HL-60/S4 treated with phorbol 12-myristate 13-acetate at 8.2 ng/mL for 4 days and 3 days (cell line): Measurements from ENCODE around the gene TIMM13.

ENCODE experiments used
- in situ Hi-C: fragments of 300-500 bp; cut with MboI; formaldehyde crosslinking; loops from 2 replicates; pipeline ENCODE4 v1.15.0; 2022; ENCODE audit warnings: low sequenced_read_pairs

TIMM13 gene

DNA sequence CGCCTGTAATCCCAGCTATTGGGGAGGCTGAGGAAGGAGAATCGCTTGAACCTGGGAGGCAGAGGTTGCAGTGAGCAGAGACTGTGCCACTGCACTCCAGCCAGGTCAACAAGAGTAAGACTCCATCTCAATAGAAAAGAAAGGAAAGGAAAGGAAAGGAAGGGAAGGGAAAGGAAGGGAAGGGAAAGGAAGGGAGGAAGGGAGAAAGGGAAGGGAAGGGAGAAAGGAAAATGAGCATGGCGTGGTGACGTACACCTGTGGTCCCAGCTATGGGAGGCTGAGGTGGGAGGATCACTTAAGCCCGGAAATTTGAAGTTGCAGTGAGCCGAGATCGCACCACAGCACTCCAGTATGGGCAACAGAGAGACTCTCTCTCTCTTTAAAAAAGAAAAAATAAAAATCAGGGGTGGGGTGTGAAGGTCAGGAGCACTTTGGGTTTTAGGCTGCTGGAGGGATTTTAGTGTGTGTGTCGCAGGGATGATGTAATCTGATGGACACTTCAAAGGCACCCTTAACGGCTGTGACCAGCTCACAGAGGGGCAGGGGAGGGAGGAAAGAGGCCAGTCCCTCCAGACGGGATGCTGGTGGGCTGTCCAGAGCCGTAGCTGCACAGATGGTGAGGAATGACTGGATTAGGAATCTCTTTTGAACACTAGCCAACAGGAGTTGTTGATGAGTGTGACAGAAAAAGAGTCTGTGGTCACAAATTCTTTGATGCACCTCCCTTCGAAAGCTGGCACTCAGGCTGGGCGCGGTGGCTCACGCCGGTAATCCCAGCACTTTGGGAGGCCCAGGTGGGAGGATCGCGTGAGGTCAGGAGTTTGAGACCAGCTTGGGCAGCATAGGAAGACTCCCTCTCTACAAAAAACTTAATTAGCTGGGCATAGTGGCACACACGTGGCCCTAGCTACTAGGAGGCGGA lies 39.8 kb downstream of the TIMM13 start:
- in situ Hi-C loops: no loop called here

DNA sequence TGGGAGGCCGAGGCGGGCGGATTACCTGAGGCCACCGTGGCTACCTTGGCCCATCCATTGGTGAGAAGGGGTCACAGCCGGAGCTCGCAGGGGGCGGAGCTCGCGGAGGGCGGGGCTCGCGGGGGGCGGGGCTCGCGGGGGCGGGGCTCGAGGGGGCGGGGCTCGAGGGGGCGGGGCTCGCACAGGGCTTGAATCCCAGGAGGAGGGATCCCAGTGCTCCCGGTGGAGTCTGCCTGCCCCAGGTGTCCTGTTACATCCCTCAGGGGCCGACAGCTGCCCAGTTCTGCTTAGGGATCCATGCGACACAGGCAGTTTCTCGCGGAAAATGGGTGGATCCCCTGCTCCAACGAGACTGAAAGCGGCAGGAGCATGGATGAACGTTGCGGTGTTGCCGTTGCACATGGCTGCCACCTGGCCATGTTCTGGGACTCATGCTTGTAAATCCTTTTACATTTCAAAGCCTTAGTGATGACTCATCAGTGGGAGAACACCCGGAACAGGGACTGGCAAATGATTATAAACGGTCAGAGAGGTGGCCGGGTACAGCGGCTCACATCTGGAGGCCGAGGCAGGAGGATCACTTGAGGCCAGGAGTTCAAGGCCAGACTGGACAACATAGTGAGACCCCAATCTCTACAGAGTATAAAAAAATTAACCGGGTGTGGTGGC lies 42.2 kb downstream of the TIMM13 start:
- in situ Hi-C loops: no loop called here

DNA sequence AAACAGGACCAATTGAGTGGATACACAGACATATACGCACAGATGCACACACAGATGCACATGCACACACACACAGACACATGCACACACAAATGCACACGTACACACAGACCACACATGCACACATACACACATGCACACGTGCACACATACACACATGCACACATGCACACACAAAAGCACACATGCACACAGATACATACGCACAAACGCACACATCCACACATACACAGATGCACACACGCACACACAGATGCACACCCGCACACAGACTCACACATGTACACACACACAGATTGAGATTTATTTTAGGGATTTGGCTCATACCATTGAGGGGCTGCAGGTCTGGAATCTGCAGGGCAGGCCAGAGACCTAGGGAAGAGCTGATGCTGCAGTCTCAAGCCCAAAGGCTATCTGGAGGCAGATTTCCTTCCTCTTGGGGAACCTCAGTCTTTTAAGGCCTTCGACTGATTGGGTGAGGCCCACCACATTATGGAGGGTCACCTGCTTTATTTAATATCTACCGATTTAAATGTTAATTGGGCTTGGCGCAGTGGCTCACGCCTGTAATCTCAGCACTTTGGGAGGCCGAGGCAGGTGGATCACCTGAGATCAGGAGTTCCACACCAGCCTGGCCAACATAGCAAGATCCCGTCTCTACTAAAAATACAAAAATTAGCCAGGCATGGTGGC lies 44.7 kb downstream of the TIMM13 start:
- in situ Hi-C loops: no loop called here

DNA sequence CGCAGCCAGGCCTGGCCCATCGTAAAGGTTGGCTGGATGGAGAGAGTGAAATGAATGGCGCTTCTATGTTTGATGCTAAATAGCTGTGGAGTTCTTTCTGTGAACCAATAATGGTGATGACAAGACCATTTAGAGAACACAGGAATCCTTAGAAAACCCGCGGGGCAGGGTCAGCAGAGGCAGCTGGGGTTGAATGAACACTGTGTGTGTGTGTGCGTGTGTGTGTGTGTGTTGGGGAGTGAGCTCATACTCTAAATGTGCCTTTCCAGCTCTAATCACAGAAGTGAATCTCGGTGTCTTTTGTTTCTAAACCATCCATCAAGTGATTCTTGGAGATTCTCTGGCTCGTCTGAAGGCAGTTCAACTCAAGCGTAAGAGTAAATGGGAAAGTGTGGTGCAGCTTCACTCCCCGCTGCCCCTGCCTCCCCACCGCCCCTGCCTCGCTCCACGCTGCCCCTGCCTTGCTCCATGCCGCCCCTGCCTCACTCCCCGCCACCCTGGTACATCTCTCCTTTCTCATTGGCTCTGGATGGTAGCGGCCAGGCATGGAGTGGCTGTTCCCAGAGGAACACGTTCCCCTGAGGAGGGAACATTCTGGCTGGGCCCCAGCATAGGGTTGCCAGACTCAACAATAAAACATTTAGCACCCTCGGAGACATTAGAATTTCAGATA lies 46.1 kb downstream of the TIMM13 start:
- in situ Hi-C loops: no loop called here

DNA sequence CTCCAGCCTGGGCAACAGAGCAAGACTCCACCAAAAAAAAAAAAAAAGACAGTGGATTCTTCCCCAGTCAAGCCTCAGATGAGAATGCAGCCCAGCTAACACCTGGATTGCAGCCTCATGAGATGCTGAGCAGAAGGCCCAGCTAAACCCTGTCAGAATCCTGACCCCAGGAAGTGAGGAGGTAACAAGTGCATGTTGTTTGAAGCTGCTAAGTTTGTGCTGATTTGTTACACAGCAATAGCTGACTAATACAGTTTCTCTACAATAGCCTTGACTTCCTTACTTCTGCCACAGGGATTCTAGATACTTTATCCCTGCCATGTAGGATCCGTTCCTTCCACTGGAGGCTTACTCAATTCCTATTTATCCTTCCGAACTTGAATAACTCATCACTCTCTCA lies 46.8 kb downstream of the TIMM13 start:
- in situ Hi-C loops: no loop called here

DNA sequence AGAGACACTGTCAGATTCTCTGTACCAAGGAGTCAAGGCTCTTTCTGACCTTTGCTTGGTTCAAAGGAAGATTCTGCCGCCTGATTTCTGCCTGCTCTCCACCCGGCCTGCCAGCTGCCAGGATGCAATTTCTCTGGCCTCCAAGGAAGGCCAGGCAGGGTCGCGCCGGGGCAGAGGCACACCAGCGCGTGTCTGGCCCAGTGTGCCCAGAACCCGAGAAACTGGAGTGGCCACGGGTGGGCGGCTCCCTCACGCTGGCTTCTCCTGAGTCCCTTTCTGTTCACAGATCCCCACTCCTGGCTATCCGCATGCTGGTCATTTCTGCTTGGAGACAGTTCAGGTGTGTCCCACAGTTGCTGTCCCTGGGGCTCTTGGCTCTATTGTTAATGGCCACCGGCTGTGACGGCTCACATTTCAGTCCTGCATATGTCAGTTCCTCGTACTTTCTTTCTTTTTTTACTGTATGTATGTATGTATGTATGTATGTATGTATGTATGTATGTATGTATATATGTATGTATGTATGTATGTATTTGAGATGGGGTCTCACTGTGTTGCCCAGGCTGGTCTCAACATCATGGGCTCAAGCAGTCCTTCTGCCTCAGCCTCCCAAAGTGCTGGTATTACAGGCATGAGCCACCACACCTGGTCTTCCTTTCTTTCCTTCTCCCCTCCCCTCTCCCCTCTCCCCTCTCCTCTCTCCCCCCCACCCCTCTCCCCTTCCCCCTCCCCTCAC lies 50.4 kb downstream of the TIMM13 start:
- in situ Hi-C loops: no loop called here
